ENCODE measurements around the gene SORBS1.

SORBS1 gene

DNA sequence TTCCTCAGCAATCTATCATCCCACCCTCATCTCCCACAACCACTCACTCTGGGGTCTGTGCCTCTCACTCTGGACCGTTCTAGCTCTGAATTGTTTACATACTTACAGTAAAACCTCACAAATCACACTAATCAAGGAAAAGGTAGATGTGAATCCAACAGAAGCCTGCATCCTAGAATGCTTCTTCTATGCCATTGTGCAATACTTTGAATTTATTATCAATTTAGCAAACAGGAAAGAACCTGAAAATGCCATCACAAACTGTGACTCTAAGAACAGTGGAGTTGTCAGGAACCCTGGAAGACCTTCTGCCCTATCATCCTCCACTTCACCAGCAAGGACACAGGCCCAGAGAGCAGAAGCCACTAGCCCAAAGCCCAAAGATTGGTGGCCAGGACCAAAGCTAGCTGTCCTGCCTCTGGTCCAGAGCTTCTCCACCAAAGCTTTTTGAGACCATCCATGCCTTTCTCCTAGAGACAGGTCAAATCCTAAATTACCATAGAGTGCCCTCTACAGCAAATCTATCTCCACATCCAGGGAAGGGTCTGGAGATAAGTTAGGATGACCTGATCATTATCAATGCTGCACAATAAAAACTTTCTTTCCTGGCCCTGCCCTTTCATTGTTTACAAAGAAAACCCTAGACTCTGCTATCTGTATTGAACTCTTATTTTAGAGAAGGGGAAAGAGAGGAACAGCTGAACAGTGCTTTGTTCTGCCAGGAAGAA lies 2.4 kb downstream of the SORBS1 start:
- TF ChIP-seq, protein P1, sequence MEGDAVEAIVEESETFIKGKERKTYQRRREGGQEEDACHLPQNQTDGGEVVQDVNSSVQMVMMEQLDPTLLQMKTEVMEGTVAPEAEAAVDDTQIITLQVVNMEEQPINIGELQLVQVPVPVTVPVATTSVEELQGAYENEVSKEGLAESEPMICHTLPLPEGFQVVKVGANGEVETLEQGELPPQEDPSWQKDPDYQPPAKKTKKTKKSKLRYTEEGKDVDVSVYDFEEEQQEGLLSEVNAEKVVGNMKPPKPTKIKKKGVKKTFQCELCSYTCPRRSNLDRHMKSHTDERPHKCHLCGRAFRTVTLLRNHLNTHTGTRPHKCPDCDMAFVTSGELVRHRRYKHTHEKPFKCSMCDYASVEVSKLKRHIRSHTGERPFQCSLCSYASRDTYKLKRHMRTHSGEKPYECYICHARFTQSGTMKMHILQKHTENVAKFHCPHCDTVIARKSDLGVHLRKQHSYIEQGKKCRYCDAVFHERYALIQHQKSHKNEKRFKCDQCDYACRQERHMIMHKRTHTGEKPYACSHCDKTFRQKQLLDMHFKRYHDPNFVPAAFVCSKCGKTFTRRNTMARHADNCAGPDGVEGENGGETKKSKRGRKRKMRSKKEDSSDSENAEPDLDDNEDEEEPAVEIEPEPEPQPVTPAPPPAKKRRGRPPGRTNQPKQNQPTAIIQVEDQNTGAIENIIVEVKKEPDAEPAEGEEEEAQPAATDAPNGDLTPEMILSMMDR (conservative IDR thresholded peaks at IDR 0.05) = no peak
- TF ChIP-seq ZFX (IDR thresholded peaks at IDR 0.05) = no peak
- no peak overlapping the region for H3K27ac ChIP-seq

DNA sequence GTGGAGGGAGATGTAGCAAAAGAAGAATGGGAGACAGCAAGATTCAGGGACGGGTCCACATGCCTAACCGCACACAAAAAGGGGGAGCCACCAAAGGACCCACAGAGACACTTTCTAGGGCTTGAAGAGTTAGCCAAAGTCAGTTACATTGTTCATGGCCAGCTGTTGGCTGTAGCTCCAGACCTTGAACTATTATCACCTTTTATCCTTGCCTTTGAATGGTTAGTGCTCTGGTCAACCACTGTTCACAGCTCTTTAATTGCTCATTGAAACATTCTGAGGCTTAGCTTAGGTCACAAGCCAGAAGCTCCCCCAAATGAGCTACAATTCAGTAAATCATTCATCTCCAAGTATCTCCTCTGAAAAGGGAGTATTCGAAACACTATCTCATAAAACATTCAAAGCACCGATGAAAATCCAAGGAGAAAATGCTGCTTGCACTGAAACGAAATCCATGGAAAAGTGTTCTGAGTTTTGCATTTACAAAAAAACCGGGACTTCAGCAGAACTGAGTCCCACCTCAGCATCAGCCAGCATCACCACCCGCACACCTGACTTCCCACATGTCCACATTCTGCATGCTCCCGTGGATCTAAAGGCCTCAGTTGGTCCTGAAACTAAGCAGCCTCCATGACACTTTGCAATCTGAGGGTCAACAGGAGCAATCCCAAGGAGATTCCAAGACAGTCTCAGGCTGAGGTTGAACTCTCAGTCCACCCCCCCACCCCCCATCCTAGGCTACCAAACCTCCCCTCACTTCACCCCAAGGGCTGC lies 4.0 kb downstream of the SORBS1 start:
- no peak for TF ChIP-seq ZFX (IDR thresholded peaks at IDR 0.05)
- TF ChIP-seq, protein P1 (conservative IDR thresholded peaks at IDR 0.05) = no peak
- H3K27ac ChIP-seq = no peak overlapping the region

DNA sequence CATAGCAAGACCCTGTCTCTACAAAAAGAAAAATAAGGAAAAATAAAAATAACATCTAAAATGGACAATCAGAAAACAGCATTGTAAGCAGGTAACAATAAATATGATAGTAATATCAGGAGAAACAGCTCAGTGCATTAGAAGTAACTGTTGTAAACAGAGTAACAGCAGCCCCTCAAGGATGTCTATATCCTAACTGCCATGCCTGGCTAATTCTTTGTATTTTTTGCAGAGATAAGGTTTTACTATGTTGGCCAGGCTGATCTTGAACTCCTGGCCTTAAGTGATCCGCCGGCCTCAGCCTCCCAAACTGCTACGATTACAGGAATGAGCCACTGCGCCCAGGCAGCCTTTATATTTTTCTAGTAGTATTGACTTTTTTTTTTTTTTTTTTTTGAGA lies 7.5 kb downstream of the SORBS1 start:
- no peak for TF ChIP-seq ZFX (IDR thresholded peaks at IDR 0.05)
- TF ChIP-seq, protein P1 (conservative IDR thresholded peaks at IDR 0.05) = no peak
- H3K27ac ChIP-seq = no peak overlapping the region

DNA sequence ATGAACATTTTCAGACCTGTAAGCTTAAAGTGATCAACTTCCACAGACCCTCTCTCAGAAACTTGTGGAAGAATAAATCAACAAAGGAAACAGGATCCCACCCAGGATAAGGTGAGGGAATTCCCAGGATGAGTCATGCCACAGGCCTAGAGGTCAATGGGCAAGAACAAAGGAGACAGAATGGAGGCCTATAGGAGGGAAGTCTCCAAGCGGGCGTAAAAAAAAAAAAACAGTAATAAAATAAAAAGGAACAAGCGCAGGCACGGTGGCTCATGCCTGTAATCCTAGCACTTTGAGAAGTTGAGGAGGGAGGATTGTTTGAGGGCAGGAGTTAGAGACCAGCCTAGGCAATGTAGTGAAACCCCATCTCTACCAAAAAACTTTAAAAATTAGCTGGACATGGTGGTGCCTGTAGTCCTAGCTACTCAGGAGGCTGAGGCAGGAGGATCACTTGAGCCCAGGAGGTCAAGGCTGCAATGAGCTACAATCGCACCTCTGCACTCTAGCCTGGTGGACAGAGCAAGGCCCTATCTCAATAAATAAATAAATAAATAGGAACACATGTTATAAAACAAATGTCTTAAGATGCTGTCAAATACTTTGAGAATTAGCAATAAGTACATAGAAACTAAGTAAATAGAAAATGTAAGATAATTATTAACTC lies 8.4 kb downstream of the SORBS1 start:
- TF ChIP-seq, protein P1 (conservative IDR thresholded peaks at IDR 0.05) = no peak
- no peak for TF ChIP-seq ZFX (IDR thresholded peaks at IDR 0.05)
- H3K27ac ChIP-seq = no peak overlapping the region

DNA sequence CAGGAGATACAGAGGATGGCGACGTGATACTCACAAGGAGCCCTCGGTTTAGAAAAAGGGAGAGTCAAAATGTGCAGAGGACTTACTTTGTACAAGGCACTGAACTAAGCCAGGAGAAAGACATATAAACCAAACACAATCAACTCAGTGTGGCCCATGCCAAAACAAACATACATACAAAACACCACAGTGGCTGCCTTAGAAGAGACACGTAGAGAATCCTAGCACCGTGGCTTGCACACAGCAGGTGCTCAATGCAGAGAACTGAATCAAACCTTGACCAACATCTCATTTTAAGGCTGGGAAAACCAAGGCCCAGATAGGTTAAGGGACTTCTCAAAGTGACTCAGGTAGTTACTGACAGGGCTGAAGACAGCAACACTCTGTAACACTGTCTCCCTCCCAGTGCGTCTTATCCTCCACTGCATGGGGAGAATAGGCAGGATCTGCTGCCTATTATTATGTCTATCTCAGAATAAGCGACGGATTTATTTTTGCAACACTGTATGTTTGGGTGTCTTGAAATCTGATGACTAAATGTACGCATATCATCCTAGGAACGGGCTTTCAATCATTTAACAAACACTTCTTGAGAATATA lies 11.0 kb downstream of the SORBS1 start:
- no peak overlapping the region for H3K27ac ChIP-seq
- no peak for TF ChIP-seq ZFX (IDR thresholded peaks at IDR 0.05)
- TF ChIP-seq, protein P1 (conservative IDR thresholded peaks at IDR 0.05) = no peak

DNA sequence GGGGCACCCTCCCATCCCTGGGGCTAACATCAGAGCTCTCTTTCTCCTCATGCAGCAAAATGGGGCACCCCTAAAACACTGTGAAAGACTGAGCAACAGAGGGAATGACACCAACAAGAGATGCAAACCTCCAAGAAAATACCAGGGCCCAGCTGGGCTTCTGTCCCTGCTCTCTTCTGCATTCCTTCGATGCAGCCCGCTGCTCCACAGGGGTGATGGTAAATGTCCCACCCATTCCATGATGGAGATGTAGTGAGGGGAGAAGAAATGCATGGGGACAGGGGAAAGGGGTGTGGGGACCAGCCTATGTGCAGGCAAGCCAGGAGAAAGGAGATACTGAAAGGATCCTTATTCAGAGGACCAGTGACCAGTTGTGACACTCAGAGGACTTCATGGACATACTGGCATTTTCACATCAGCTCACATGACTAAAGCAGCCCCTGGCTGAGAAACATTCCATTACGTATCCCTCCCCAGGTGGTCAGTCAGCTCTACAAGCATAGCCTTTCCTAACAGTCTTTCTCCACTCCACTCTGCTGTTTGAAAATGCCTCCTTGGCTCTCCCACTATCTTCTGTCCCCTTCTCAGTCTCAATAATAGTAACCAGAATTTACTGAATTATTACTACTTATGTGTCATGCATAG lies 13.3 kb downstream of the SORBS1 start:
- no peak overlapping the region for H3K27ac ChIP-seq
- TF ChIP-seq, protein P1 (conservative IDR thresholded peaks at IDR 0.05) = no peak
- no peak for TF ChIP-seq ZFX (IDR thresholded peaks at IDR 0.05)

All from C4-2B (cell line).